Neural cell (in vitro differentiated cells): ENCODE measurements around the gene CACNA2D2. TPM values are rescaled to one million over a fixed set of nuclear protein-coding genes. Genes with fewer than 3 reads are reported as not detected.
A peak's percentile ranks its signal among the peaks of the same experiment; 100 is the strongest.

ENCODE experiments used
- H2AFZ ChIP-seq: fragments of 200-600, 300-800 bp; sonication (generic), shearing (Covaris generic); 2 replicates; pipeline ENCODE4 v1.6.0; 2014; ENCODE audit warnings: low read depth, mild to moderate bottlenecking, antibody characterized with exemption, low read length, moderate library complexity
- H3F3A ChIP-seq: fragments of 200-600 bp; shearing (Covaris generic); 2 replicates; pipeline ENCODE4 v1.6.1; 2016; ENCODE audit warnings: mild to moderate bottlenecking, moderate library complexity, mixed read lengths, antibody characterized with exemption, low read length; ENCODE audit not compliant: insufficient read depth, poor library complexity, severe bottlenecking
- H3K27ac ChIP-seq: fragments of 200-600, 300-800 bp; sonication (generic), shearing (Covaris generic); 2 replicates; pipeline ENCODE4 v1.5.1; 2014; ENCODE audit warnings: mild to moderate bottlenecking, low read length, moderate library complexity
- H3K27me3 ChIP-seq: fragments of 300-800, 200-600 bp; sonication (generic), shearing (Covaris generic); 2 replicates; pipeline ENCODE4 v1.6.0; 2014; ENCODE audit warnings: mild to moderate bottlenecking, low read depth, low read length, moderate library complexity; ENCODE audit not compliant: insufficient read depth
- H3K36me3 ChIP-seq: fragments of 300-800, 200-600 bp; sonication (generic), shearing (Covaris generic); 2 replicates; pipeline ENCODE4 v1.5.1; 2014; ENCODE audit warnings: mild to moderate bottlenecking, antibody characterized with exemption, low read length, moderate library complexity; ENCODE audit not compliant: insufficient read depth
- H3K4me2 ChIP-seq: fragments of 300-800, 200-600 bp; sonication (generic), shearing (Covaris generic); 2 replicates; pipeline ENCODE4 v1.6.0; 2014; ENCODE audit warnings: mild to moderate bottlenecking, low read length
- H3K4me3 ChIP-seq: fragments of 300-800, 200-600 bp; sonication (generic), shearing (Covaris generic); 2 replicates; pipeline ENCODE4 v1.5.1; 2014; ENCODE audit warnings: mild to moderate bottlenecking, low read length, moderate library complexity
- H3K79me2 ChIP-seq: fragments of 200-600 bp; shearing (Covaris generic); replicated peaks from 2 replicates; pipeline ENCODE4 v1.6.0; 2014; ENCODE audit warnings: mild to moderate bottlenecking, low read length, moderate library complexity; ENCODE audit not compliant: insufficient read depth
- H3K9ac ChIP-seq: fragments of 300-800, 200-600 bp; sonication (generic), shearing (Covaris generic); 2 replicates; pipeline ENCODE4 v1.6.1; 2016; ENCODE audit warnings: mild to moderate bottlenecking, low read length, mixed read lengths
- H3K9me2 ChIP-seq: fragments of 200-600 bp; shearing (Covaris generic); 2 replicates; pipeline ENCODE4 v1.6.1; 2016; ENCODE audit warnings: mild to moderate bottlenecking, low read length, mixed read lengths; ENCODE audit not compliant: insufficient read depth
- H3K9me3 ChIP-seq: fragments of 200-600, 300-800 bp; sonication (generic), shearing (Covaris generic); 2 replicates; pipeline ENCODE4 v1.6.1; 2016; ENCODE audit warnings: mild to moderate bottlenecking, mixed run types, low read length, moderate library complexity, mixed read lengths
- H4K20me1 ChIP-seq: fragments of 200-600 bp; shearing (Covaris generic); 2 replicates; pipeline ENCODE4 v1.6.1; 2016; ENCODE audit warnings: mild to moderate bottlenecking, mixed run types; ENCODE audit not compliant: insufficient read depth
- EP300 ChIP-seq: fragments of 450-650 bp; conservative IDR thresholded peaks from 2 replicates; pipeline ENCODE4 v1.6.1; 2014; ENCODE audit warnings: antibody characterized with exemption, mild to moderate bottlenecking, moderate library complexity; ENCODE audit not compliant: poor library complexity, severe bottlenecking
- EZH2 ChIP-seq: fragments of 200-600, 300-800 bp; shearing (Covaris generic), sonication (generic); IDR thresholded peaks from 2 replicates; pipeline ENCODE4 v1.6.1; 2014; ENCODE audit warnings: antibody characterized with exemption, low read length, borderline replicate concordance, mild to moderate bottlenecking; ENCODE audit not compliant: insufficient read depth, poor library complexity, severe bottlenecking
- MXI1 ChIP-seq: fragments of 450-650 bp; conservative IDR thresholded peaks from 2 replicates; pipeline ENCODE4 v1.6.1; 2014; ENCODE audit warnings: antibody characterized with exemption, mild to moderate bottlenecking; ENCODE audit not compliant: poor library complexity, severe bottlenecking
- POLR2AphosphoS5 ChIP-seq: IDR thresholded peaks from 2 replicates; pipeline ENCODE4 v1.6.1; 2012
- RAD21 ChIP-seq: fragments of 450-650 bp; conservative IDR thresholded peaks from 2 replicates; pipeline ENCODE4 v1.6.1; 2014; ENCODE audit warnings: antibody characterized with exemption, mild to moderate bottlenecking, moderate library complexity
- SMC3 ChIP-seq: fragments of 450-650 bp; conservative IDR thresholded peaks from 2 replicates; pipeline ENCODE4 v1.6.1; 2014; ENCODE audit warnings: antibody characterized with exemption, mild to moderate bottlenecking, moderate library complexity; ENCODE audit not compliant: poor library complexity
- TAF1 ChIP-seq: IDR thresholded peaks from 2 replicates; pipeline ENCODE4 v1.6.1; 2012; ENCODE audit warnings: low read depth
- polyA plus RNA-seq: library from polyadenylated mRNA; depleted of rRNA; stranded (reverse); fragments of >200 nt; gene quantifications from 2 replicates; pipeline ENCODE4 v1.2.3, GENCODE V29; 2014
- TF ChIP-seq, protein P1 (sequence below): IDR thresholded peaks from 2 replicates; pipeline ENCODE4 v1.6.1; 2012; ENCODE audit warnings: borderline replicate concordance
- TF ChIP-seq, protein P2 (sequence below): fragments of 450-650 bp; IDR thresholded peaks from 2 replicates; pipeline ENCODE4 v1.5.1; 2014; ENCODE audit warnings: antibody characterized with exemption, mild to moderate bottlenecking, moderate library complexity; ENCODE audit not compliant: poor library complexity, severe bottlenecking

CACNA2D2 gene
- polyA plus RNA-seq, 1 donor from 2014 or later: 7.8 TPM

DNA sequence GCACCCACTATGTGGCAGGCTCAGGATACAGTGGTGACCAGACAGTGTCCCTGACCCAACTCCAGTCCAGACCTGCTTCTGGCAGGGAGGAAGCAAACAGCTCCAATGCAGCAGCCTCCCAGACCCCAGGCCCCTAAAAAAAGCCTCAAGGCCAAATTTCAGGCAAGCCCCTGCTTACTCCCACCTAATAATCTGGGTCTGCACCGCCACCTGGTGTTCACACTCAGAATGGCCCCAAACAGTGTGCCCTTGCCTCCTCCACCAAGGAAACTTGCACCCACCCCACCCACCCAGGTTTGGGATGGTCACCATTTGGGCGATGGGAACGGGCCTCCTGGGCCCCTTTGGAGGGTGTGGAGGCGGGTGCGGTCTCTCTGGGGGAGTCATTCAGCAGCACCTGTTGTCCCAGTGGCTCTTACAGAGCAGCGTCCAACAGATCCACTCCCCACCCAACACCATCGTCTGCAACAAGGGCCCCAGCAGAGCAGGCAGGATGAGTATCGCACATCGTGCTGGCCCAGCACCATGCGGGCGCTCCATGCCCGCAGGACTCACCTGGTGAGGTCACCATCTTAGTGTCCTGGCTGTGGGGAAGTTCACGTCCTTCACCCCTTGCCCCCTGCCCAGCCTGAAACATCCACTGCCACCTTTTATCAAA lies 46.8 kb upstream of the CACNA2D2 start:
- H3K9me3 ChIP-seq: no peaks in the 10 kb centered on the region
- H4K20me1 ChIP-seq: no peaks in the 10 kb centered on the region
- no peak overlapping the region for H3K27ac ChIP-seq
- no peak overlapping the region for H2AFZ ChIP-seq
- no peak overlapping the region for H3K9ac ChIP-seq
- H3K36me3 ChIP-seq: no peaks in the 10 kb centered on the region
- H3K27me3 ChIP-seq: no peaks in the 10 kb centered on the region
- H3K4me2 ChIP-seq: no peak overlapping the region
- TF ChIP-seq, protein P1, sequence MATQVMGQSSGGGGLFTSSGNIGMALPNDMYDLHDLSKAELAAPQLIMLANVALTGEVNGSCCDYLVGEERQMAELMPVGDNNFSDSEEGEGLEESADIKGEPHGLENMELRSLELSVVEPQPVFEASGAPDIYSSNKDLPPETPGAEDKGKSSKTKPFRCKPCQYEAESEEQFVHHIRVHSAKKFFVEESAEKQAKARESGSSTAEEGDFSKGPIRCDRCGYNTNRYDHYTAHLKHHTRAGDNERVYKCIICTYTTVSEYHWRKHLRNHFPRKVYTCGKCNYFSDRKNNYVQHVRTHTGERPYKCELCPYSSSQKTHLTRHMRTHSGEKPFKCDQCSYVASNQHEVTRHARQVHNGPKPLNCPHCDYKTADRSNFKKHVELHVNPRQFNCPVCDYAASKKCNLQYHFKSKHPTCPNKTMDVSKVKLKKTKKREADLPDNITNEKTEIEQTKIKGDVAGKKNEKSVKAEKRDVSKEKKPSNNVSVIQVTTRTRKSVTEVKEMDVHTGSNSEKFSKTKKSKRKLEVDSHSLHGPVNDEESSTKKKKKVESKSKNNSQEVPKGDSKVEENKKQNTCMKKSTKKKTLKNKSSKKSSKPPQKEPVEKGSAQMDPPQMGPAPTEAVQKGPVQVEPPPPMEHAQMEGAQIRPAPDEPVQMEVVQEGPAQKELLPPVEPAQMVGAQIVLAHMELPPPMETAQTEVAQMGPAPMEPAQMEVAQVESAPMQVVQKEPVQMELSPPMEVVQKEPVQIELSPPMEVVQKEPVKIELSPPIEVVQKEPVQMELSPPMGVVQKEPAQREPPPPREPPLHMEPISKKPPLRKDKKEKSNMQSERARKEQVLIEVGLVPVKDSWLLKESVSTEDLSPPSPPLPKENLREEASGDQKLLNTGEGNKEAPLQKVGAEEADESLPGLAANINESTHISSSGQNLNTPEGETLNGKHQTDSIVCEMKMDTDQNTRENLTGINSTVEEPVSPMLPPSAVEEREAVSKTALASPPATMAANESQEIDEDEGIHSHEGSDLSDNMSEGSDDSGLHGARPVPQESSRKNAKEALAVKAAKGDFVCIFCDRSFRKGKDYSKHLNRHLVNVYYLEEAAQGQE: no peak
- no peak for TF ChIP-seq EP300
- TF ChIP-seq RAD21: peak; percentile 92
- no peak for TF ChIP-seq EZH2
- TF ChIP-seq SMC3: peak; percentile 97
- TF ChIP-seq, protein P2, sequence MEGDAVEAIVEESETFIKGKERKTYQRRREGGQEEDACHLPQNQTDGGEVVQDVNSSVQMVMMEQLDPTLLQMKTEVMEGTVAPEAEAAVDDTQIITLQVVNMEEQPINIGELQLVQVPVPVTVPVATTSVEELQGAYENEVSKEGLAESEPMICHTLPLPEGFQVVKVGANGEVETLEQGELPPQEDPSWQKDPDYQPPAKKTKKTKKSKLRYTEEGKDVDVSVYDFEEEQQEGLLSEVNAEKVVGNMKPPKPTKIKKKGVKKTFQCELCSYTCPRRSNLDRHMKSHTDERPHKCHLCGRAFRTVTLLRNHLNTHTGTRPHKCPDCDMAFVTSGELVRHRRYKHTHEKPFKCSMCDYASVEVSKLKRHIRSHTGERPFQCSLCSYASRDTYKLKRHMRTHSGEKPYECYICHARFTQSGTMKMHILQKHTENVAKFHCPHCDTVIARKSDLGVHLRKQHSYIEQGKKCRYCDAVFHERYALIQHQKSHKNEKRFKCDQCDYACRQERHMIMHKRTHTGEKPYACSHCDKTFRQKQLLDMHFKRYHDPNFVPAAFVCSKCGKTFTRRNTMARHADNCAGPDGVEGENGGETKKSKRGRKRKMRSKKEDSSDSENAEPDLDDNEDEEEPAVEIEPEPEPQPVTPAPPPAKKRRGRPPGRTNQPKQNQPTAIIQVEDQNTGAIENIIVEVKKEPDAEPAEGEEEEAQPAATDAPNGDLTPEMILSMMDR: peak; percentile 90
- H3F3A ChIP-seq: no peaks in the 10 kb centered on the region
- no peak overlapping the region for H3K4me3 ChIP-seq
- H3K79me2 ChIP-seq: no peaks in the 10 kb centered on the region
- H3K9me2 ChIP-seq: no peaks in the 10 kb centered on the region

DNA sequence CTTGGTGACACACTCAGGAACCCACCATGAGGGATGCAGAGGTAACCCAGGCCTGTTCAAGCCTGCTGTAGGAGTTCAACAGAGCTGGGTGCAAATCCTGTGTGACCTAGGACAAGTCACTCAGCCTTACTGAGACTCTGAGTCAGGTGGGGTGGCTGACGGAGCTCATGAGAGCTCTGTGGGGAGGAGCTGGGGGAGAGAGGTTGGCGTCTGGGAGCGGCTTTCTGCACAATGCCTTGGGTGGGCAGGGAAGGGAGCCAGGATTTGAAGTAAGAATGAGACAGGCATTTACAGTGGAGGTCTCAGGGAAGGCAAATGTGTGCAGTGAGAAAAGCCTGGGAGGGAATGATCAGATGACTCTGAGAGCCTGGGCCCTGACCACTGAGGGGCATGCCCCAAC lies 45.8 kb upstream of the CACNA2D2 start:
- Histone ChIP-seq H2AFZ (no peak overlapping the region), H3K9ac (no peak overlapping the region), H3K36me3 (no peaks in the 10 kb centered on the region), H3F3A (no peaks in the 10 kb centered on the region), H3K4me3 (no peak overlapping the region), H3K9me2 (no peaks in the 10 kb centered on the region), H3K9me3 (no peaks in the 10 kb centered on the region), H3K27me3 (no peaks in the 10 kb centered on the region), H3K79me2 (no peaks in the 10 kb centered on the region), H3K4me2 (no peak overlapping the region), H4K20me1 (no peaks in the 10 kb centered on the region), H3K27ac (no peak overlapping the region)
- TF ChIP-seq POLR2AphosphoS5: no peak

DNA sequence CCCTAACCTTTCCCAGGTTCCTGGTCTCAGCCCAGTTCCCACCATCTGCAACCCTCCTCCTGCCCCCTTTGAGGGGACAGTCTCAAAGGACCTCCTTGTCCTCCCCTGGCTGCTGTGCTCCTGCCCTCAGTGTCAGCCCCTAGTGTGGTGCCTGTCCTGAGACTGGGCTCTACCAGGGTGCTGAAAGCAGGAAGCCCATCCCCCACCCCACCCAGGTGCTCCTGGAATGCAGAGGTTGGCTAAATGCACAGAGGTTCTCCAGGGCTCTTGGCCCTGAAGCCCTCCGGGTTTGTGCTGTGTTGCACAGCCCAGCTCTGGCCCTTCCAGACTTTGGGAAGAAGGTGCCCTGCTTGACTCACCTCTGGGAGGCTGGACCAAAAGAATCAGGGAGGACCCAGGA lies 42.3 kb upstream of the CACNA2D2 start:
- Histone ChIP-seq H3K27ac (no peak overlapping the region), H3K27me3 (no peaks in the 10 kb centered on the region), H4K20me1 (no peaks in the 10 kb centered on the region), H3K9ac (no peak overlapping the region), H2AFZ (no peak overlapping the region), H3F3A (no peaks in the 10 kb centered on the region), H3K4me3 (no peak overlapping the region), H3K36me3 (no peaks in the 10 kb centered on the region), H3K4me2 (no peak overlapping the region), H3K79me2 (no peaks in the 10 kb centered on the region), H3K9me2 (no peaks in the 10 kb centered on the region), H3K9me3 (no peaks in the 10 kb centered on the region)
- TF ChIP-seq EP300 (no peak), EZH2 (no peak), POLR2AphosphoS5 (no peak), TAF1 (no peak), MXI1 (no peak), RAD21 (no peak), SMC3 (no peak)
- TF ChIP-seq, protein P2: no peak
- TF ChIP-seq, protein P1: no peak
